ENCODE measurements around the gene CFAP99.
A peak's percentile ranks its signal among the peaks of the same experiment; 100 is the strongest.

Gene CFAP99

DNA sequence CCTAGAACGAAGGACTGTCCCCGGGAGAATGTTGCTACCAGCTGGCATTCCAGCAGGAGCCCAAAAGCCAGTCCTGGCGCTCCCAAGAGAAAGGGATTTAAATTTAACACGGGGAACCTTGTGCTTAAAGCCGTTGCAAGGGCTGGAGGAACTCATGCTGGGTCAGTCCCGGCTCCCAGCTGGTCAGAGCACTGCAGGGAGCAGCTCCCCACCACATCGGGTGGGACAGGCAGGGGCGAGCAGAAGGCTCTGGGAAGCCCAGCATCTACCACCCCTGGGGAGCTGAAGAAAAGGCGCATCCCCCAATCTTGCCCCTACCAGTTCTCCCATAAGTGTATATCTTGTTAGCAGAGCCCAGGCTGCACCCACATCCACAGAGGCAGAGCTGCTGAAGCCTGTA, 15.7 kb downstream of the CFAP99 start:
- no peaks in the 10 kb centered on the region for H3K4me1 ChIP-seq
- no peaks in the 10 kb centered on the region for H3K9me3 ChIP-seq
- no peak for DNase-seq (ENCODE audit: low spot score in 2 of 2)
- no peaks in the 10 kb centered on the region for H3K36me3 ChIP-seq (replicated peaks)
- no peak overlapping the region for H3K4me3 ChIP-seq
- in situ Hi-C loops (cut with MboI; ENCODE audit: low sequenced_read_pairs), result no loop called here
- H3K27me3 ChIP-seq (ENCODE audit: low read depth), result no peaks in the 10 kb centered on the region

DNA sequence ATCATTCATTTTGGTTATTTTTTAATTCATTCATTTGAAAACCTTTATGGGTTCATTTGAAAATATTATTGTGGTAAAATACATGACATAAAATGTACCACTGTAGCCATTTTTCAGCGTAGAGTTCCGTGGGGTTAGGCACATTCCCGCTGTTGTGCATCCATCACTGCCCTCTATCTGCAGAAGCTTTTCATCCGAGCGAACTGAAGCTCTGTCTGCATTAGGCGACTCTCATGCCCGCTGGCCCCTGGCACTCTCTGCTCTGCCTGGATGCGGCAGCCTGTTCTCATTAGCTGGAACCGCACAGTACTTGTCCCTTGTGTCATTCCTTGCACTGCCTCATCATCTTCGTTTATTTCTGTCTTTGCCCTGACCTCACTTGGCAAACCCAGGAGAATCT, 17.5 kb downstream of the CFAP99 start:
- H3K4me3 ChIP-seq, result no peak overlapping the region
- in situ Hi-C loops (cut with MboI; ENCODE audit: low sequenced_read_pairs), result no loop called here
- no peaks in the 10 kb centered on the region for H3K9me3 ChIP-seq
- no peaks in the 10 kb centered on the region for H3K36me3 ChIP-seq (replicated peaks)
- DNase-seq (ENCODE audit: low spot score in 2 of 2), result no peak
- H3K27me3 ChIP-seq (ENCODE audit: low read depth), result no peaks in the 10 kb centered on the region
- H3K4me1 ChIP-seq, result no peaks in the 10 kb centered on the region

DNA sequence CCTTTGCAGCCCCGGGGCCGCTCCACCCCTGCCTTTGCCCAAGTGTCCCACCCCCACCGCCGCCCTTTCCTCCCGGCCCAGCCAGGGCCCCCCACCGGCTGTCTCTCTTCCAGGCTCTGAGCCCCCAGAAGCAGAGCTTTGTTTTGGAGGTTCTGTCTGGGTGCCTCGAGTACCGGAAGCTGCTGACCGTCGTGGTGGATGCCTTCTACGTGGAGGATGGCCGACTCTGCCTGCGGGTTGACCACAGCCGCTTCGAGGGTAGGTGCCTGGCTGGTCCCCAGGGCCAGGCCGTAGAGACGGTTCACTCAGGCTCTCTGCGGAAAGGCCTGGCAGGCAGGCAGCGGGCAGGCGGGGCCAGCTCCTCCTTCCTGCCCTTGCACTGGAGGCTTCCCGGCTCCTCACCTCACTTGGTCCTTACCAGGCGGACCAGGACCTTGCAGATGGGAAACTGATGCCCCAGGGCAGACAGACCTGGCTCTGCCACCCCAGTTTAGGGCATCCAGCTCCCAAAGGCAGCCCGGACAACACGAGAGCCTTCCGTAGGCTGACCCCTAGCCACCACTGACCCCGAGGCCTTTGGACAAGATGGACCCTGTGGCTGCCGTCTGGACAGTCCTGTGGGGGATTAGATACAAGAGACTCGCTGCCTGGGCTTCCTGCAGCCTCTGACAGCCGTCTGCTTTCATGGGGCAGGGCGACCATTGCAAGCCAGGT, 18.2 kb downstream of the CFAP99 start:
- H3K27me3 ChIP-seq (ENCODE audit: low read depth), result no peaks in the 10 kb centered on the region
- H3K36me3 ChIP-seq (replicated peaks), result no peaks in the 10 kb centered on the region
- H3K4me1 ChIP-seq, result no peaks in the 10 kb centered on the region
- in situ Hi-C loops (cut with MboI; ENCODE audit: low sequenced_read_pairs), result no loop called here
- H3K4me3 ChIP-seq, result no peak overlapping the region
- H3K9me3 ChIP-seq, result no peaks in the 10 kb centered on the region
- no peak for DNase-seq (ENCODE audit: low spot score in 2 of 2)

DNA sequence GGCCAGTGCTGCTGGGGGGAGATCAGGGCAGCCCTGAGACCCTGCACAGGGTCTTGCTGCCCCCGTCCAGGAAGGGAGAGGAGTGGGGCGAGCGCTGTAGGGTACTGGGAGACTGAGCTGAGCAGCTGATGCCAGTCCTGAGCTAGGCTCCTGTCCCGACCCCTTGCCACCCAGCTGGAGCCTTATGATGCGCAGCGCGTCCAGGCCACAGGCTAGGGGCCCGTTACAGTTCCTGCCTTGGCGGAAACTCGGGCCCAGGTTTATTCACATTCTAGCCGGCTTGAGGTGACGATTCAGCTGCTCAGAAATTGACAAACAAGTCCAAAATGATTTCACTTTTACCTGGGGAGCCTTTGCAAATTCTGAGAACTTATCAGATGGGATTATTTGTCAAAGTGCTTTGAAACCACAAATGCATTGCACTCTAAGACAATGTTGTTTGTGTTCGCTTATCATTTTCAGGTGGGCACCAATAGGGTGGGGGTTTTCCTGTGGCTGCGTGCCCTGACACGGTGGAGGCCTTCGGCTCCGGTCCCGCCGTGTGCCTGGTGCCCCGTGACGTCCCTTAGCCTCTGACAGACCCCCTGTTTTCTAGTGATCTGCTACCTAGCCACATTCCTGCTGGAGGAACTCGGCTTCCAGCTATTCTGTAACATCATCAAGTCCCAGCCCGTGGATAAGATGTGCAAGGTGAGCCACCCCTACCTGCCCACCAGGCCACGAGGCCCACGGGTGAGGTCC, 18.9 kb downstream of the CFAP99 start:
- Histone ChIP-seq H3K9me3 (no peaks in the 10 kb centered on the region), H3K36me3 (replicated peaks) (no peaks in the 10 kb centered on the region), H3K4me3 (no peak overlapping the region), H3K27me3 (ENCODE audit: low read depth) (no peaks in the 10 kb centered on the region), H3K4me1 (no peaks in the 10 kb centered on the region)
- in situ Hi-C loops (cut with MboI; ENCODE audit: low sequenced_read_pairs), result no loop called here
- DNase-seq (ENCODE audit: low spot score in 2 of 2), result no peak

DNA sequence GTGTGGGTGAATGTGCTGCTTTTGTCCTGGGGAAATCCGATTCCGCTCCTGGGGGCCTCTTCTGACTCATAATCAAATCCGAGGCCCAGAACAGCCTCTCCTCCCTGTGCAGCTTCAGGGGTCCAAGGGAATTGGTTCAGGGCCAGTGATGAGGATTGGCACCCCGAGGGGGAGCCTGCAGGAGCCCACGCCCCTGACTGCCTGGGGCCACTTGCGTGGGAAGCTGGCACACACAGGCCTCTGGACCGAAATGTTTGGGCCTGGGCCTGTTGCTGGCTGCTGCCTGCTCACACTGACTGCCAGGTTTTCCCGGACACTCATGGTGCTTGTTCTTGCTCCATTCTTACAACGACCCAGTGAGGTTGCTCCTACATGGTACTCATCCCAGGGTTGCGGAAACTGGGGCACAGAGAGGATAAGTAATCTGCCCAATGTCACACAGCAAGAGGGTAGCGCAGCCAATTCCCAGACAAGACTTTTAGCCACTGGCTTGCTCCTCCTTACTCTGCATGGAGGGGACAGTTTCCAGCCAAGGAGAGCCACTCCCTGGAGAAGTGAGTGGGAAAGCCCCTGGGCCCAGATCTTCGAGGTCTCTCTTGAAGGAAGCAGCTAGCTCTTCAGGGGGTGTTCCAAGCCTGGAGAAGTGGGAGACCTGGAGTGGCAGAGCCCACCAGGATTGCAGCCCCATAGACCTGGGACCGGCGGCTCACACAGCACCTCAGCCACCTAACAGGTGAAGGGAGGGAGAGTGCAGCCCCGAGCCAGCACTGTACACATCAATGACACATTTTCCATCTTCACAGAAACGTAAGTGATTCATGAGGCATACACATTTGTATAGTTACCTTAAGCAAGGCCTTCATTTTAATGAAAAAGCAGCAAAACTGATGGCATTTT, 20.3 kb downstream of the CFAP99 start:
- Histone ChIP-seq H3K9me3 (no peaks in the 10 kb centered on the region), H3K27me3 (ENCODE audit: low read depth) (no peaks in the 10 kb centered on the region), H3K4me1 (no peaks in the 10 kb centered on the region), H3K36me3 (replicated peaks) (no peaks in the 10 kb centered on the region), H3K4me3 (no peak overlapping the region)
- in situ Hi-C loops (cut with MboI; ENCODE audit: low sequenced_read_pairs), result no loop called here
- no peak for DNase-seq (ENCODE audit: low spot score in 2 of 2)

DNA sequence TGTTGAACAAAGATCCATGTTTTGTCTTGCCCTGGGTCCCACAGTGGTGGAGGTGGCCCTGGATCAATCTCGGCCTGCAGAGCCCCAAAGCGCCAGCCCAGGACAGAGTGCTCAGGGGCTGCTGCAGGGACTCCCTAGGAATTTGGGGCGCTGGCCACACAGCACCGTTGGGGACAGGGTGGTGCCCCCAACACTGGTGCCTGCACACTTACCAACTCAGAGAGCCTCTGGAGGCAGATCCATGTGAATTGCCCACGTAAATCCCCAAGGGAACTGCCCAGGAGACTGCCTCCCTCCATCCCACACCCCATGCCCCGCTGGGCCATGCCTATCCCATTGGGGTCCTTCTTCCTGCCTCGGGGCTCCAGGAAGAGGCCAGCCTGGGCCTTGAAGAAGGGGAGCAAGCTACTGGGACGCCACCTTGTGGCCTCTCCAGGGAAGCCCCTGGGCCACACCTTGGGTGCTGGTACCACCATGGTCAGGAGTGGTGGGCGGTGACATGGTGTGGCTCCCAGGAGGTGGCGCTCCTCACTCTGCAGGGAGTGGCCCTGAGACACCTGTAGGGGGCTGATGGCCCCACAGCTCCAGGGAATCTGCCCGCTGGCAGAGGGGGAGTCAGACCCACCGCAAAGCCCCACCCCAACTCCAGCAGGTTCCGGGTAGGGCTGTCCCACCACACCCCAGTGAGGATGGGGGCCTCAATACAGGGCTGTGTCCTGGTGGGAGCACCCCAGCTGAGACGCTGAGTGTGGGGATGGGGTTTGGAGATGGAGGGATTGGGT, 22.8 kb downstream of the CFAP99 start:
- Histone ChIP-seq H3K4me3 (no peak overlapping the region), H3K9me3 (no peaks in the 10 kb centered on the region), H3K4me1 (no peaks in the 10 kb centered on the region), H3K36me3 (replicated peaks) (no peaks in the 10 kb centered on the region), H3K27me3 (ENCODE audit: low read depth) (no peaks in the 10 kb centered on the region)
- in situ Hi-C loops (cut with MboI; ENCODE audit: low sequenced_read_pairs), result loop anchor here (10.0 kb wide), 1 partner anchor 217 kb away; no protein-coding TSS in a partner anchor
- peak; percentile 63 to 93 for DNase-seq (ENCODE audit: low spot score in 2 of 2)

DNA sequence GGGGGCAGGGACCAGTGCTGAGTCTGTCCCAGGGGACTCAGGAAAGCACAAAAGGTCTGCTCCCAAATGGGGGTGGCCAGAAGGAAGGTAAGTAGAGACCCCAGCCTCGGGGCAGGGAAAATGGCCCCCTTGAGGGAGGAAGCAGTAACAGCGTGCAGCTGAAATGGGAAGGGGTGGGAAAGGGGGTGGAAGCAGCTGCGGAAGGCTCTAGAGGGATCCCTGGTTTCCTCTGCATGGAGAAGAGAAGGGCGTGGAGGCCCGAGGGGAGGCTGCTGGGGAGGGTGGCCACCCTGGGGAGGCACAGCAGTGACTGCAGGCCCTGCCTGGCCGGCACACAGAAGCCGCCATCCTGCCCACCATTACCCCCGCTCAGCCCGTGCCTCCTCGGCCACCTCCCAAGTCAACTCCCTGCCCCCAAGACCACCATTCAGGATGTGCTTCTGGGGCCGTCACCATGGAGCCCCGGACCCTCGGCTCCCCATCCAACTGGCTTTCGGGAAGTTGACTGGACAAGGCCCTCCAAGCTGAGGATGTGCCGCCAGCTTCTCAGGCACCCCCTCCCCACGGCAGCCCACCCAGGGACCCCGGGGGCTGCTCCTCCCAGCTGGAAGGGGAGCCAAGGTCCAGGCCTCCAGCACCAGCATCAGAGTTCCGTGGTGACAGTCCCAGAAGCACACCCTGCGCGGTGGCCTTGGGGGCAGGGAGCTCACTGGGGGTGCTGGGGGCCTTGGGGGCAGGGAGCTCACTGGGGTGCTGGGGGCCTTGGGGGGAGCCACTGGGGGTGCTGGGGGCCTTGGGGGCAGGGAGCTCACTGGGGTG, 23.6 kb downstream of the CFAP99 start:
- peak in 1 of 2 experiments; percentile 28 for DNase-seq (ENCODE audit: low spot score in 2 of 2)
- Histone ChIP-seq H3K27me3 (ENCODE audit: low read depth) (no peaks in the 10 kb centered on the region), H3K4me1 (no peaks in the 10 kb centered on the region), H3K9me3 (no peaks in the 10 kb centered on the region), H3K4me3 (no peak overlapping the region), H3K36me3 (replicated peaks) (no peaks in the 10 kb centered on the region)
- in situ Hi-C loops (cut with MboI; ENCODE audit: low sequenced_read_pairs), result loop anchor here (10.0 kb wide), 1 partner anchor 218 kb away; no protein-coding TSS in a partner anchor

DNA sequence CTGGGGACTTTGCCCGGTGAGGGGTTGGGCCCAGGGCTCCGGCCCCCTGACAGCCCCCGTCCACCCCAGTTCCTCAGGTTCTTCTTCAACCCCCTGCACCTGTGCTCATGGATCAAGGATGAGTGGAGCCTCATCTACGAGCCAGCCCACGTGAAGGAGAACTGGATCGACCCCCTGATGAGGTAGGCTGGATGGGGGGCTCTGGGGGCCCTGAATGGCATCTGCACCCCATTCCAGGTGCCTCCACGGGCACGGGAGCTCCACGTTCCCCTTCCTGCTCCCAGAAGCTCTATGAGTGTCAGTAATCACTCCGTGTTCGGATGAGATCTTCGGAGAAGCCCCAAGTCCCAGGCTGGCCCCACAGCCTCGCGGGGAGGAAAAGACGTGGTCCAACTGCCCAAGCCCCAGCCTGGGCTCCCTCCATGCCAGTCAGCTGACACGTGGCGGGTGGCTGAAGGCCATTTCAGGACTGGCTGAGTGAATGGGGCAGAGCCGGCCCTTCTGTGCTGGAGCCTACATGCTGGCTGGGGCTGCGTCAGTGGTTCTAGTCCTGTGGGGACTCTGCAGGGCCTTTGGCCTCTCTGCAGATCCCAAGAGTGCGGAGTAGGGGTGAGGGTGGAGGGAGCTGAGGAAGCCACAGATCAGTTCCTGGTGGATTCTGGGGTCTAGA, 24.4 kb downstream of the CFAP99 start:
- Histone ChIP-seq H3K4me3 (no peak overlapping the region), H3K27me3 (ENCODE audit: low read depth) (no peaks in the 10 kb centered on the region), H3K9me3 (no peaks in the 10 kb centered on the region), H3K36me3 (replicated peaks) (no peaks in the 10 kb centered on the region), H3K4me1 (no peaks in the 10 kb centered on the region)
- in situ Hi-C loops (cut with MboI; ENCODE audit: low sequenced_read_pairs), result loop anchor here (10.0 kb wide), 1 partner anchor 218 kb away; no protein-coding TSS in a partner anchor
- no peak for DNase-seq (ENCODE audit: low spot score in 2 of 2)

DNA sequence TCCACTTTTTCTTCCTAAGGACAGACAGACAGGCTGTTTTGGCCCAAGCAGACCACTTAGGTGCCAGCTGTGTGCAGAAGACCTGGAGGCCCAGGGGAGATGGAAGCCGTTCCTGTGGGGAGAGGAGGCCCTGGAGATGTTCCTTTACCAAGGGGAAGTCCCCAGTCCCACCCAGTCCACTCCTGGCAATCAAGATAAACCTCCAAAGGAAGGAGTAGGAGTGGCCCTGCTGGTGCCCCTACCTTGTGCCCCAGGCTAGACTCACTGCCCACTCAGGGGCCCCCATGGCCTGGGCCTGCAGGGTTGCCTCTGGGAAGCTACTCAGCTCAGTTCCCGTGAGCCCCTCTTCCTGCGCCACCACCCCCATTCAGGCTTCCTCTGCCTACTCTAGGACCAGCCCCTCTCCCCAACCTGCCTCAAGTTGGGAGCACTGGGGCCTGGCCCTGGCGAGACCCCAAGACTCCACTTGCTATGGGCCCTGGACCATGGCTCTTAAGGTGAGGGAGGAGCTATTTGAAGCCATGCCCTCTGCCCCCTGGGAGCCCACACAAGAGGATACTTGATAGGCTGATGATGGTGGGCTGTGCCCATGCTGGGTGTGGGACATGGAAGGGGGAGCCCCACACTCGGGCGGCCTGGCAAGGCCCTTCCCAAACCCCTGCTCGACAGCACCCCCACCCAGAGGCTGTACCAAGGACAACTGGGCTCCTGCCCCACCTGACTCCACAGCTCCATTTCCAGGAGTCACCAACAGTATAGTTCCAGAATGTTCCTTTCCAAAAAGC, 25.4 kb downstream of the CFAP99 start:
- H3K27me3 ChIP-seq (ENCODE audit: low read depth), result no peaks in the 10 kb centered on the region
- no peak overlapping the region for H3K4me3 ChIP-seq
- no peaks in the 10 kb centered on the region for H3K4me1 ChIP-seq
- in situ Hi-C loops (cut with MboI; ENCODE audit: low sequenced_read_pairs), result loop anchor here (10.0 kb wide), 1 partner anchor 219 kb away; no protein-coding TSS in a partner anchor
- no peak for DNase-seq (ENCODE audit: low spot score in 2 of 2)
- no peaks in the 10 kb centered on the region for H3K9me3 ChIP-seq
- no peaks in the 10 kb centered on the region for H3K36me3 ChIP-seq (replicated peaks)

DNA sequence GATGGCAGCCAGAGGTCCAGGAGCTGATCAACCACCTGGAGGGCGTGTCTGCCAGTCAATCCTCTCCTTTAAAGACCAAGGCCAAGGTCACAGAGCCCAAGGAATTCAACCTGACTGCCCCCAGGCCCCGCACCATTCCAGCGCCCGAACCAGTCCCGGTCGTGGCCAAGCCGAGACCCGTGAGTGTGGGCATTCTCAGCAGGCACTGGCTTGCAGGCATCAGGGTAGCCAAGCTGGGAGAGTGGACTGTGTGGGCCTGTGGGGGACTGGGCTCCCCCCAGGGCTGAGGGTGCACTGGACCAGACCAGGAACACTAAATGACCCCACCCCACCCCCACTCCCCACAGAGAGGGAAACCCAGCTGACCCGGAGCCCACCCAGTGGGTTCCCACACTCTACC, 26.4 kb downstream of the CFAP99 start:
- Histone ChIP-seq H3K9me3 (no peaks in the 10 kb centered on the region), H3K27me3 (ENCODE audit: low read depth) (no peaks in the 10 kb centered on the region), H3K36me3 (replicated peaks) (no peaks in the 10 kb centered on the region), H3K4me3 (no peak overlapping the region), H3K4me1 (no peaks in the 10 kb centered on the region)
- in situ Hi-C loops (cut with MboI; ENCODE audit: low sequenced_read_pairs), result loop anchor here (10.0 kb wide), 1 partner anchor 220 kb away; no protein-coding TSS in a partner anchor
- DNase-seq (ENCODE audit: low spot score in 2 of 2), result no peak

DNA sequence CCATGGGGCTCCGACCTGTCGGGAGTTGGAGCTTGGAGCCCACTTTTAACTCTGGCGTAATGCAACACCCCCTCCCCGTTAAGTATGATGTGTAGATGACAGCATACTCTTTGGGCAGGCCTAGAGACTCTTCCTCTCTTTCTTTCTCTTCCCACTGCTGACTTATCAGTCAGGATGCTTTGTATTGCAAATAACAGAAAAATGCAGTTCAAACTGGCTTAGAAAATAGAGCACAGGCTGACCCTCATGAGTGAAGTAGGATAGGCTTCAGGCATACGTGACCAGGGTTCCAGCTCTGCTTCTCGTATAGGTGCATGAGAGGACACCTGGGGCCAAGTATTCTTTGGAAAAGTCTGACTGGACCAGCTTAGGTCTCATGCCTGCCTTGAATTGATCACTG, 26.8 kb downstream of the CFAP99 start:
- DNase-seq (ENCODE audit: low spot score in 2 of 2), result no peak
- Histone ChIP-seq H3K36me3 (replicated peaks) (no peaks in the 10 kb centered on the region), H3K27me3 (ENCODE audit: low read depth) (no peaks in the 10 kb centered on the region), H3K4me1 (no peaks in the 10 kb centered on the region), H3K4me3 (no peak overlapping the region), H3K9me3 (no peaks in the 10 kb centered on the region)
- in situ Hi-C loops (cut with MboI; ENCODE audit: low sequenced_read_pairs), result loop anchor here (10.0 kb wide), 1 partner anchor 221 kb away; no protein-coding TSS in a partner anchor

Data from HAP-1 (cell line).